ENCODE data around the gene STAB2.
"Not testable (repeated sequence)": the region's sequence is repeated elsewhere in the genome, so short reads cannot be mapped to it uniquely, and the experiment has no call there.

Gene STAB2

DNA sequence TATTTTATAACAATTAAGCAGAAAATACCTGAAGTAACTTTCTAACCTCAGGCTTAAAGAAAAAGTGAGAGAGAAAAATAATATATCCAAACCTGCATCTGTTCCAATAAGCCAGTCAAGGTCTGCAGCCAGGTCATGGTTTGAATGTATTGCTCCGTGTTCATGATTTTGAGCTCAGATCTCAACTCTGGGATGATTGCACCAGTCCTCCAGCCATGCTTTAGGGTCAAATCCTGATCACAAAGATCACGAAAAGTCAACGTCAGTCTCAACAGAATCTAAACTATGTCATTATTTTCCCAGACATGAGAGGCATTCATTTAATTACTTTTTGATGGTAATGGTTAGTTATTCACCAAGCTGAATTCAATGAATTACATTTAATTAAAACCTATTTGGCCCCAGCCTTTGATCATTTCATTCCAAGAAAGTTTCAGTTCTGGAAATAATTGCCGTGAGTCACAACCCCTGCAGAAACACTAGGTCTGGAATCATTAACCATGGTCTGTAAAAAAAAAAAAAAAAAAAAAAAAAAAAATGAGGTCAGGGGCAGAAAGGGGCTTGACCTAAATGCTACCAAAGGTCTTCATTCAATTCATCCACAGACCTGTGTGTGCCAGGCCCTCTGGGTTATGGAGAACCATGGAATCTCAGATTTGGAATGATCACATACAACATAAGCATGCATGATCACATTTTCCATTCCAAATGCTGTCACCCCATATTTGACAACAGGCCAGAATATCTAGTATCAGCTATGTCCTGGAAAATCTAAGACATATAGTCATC, 198.4 kb downstream of the STAB2 start:
- no peak for DNase-seq

DNA sequence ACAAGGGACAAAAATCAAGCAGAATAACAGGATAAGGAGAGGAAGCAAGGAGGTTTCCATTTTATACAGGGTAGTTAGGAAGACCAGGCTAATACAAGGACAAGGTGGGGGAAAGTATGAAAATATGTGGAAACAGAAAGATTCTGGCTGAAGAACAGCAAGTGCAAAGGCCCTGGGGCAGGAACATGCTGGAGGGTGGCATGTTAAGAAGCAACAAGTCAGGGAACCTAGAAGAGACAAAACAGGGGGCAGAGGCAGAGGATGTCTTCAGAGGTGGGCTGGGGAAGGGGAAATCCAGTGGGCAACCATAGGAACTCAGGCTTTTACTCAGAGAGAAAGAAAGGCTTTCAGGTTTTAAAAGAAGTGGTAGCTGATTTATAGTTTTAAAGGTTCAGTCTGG, 199.1 kb downstream of the STAB2 start:
- no peak for DNase-seq

GRCh38 chr12:103791350-103791920, 204.4 kb downstream of the STAB2 start:
- no peak for DNase-seq

GRCh38 chr12:103793046-103793445, 206.0 kb downstream of the STAB2 start:
- DNase-seq, result no peak

- DNase-seq, result no peak
Observed at GRCh38 chr12:103793512-103794045, 206.5 kb downstream of the STAB2 start.

- DNase-seq, result no peak
Observed at GRCh38 chr12:103794309-103795213, 207.5 kb downstream of the STAB2 start.

DNA sequence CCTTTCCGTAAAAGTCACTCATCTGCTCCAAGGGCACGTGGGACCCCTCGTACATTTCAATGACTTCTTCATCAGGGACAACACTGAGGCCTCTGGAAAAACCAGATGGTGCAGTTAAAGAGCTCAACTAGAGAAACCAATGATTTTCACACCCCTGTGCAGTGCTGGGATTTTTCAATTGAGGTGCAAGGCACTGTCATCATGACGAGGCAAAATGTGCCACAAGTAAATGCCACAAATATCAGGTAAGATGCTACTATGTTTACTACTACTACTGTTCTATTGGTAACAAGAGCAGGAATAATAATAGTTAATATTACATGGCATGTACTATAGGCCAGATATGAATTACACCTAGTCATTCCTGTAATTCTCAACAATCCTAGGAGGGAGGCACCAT, 211.5 kb downstream of the STAB2 start:
- no peak for DNase-seq

DNA sequence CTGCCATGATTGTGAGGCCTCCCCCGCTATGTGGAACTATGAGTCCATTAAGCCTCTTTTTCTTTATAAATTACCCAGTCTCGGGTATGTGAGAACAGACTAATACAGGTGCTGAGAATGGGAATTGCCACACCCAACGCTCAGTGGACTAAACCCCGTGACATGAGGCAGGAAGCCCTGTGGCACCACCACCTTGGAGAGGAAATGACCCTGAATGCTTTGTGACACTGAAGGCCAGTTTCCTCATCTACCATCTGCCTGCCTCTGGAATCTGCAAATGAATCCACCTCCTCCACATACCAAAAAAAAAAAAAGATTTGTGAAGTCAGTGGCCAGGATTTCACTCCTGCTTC, 212.4 kb downstream of the STAB2 start:
- DNase-seq, result no peak

DNA sequence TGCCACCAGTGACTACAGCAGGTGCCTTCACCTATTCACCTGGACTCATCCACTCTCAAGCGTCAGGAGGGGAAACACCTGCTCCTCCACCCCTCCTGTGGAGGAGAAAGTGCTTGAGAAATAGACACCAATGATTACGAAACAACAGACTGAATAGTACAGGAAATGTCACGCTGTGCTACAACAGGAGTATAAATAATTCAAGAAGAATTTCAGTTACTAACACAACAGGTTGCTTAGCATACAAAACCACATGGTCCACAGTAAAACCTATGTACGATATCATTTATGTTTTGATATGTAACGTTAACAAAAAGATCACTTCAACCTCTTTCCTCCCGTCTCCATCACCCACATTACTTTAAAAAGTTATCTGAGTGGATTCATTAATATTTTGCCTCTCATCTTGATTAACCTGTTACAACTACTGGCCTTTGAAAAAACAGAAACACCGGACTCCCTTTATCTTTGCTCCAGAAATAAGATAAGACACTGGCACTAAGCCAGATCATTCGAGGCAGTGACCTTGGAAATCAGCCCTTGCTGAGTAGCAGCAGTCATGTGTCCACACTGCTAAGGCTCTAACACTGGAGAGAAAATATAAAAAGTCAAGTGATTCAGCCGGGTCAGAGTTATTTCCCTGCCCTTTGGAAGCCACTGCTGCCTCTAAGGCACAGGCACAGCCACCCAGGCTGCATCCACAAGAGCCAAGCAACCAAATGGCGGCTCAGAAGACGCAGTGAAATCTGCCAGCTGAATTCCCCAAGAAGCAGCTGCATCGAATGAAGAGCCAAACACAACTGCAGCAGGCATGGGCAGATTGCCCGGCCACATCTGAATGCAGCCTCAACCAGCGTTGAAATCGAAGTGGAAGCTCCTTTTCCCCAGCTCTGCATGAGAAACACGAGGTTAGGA, 213.0 kb downstream of the STAB2 start:
- no peak for DNase-seq

- DNase-seq, result no peak
Observed at GRCh38 chr12:103801709-103802585, 214.9 kb downstream of the STAB2 start.

DNA sequence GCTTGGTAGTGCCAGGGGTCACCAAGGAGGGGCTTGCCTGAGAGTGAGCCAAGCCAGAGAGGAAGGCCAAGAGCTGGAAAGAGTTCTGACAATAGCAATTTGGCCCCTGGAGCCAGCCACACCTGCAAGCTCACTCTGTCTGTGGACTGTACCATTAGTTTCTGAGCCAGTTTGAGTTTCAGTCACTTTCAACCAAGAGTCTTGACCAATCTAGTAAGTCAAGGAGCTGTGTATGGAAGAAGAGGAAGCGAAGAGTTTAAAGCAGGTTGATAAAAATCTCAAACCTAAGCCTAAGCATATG, 215.5 kb downstream of the STAB2 start:
- DNase-seq, result no peak

GRCh38 chr12:103803847-103804246, 216.8 kb downstream of the STAB2 start:
- DNase-seq, result no peak

DNA sequence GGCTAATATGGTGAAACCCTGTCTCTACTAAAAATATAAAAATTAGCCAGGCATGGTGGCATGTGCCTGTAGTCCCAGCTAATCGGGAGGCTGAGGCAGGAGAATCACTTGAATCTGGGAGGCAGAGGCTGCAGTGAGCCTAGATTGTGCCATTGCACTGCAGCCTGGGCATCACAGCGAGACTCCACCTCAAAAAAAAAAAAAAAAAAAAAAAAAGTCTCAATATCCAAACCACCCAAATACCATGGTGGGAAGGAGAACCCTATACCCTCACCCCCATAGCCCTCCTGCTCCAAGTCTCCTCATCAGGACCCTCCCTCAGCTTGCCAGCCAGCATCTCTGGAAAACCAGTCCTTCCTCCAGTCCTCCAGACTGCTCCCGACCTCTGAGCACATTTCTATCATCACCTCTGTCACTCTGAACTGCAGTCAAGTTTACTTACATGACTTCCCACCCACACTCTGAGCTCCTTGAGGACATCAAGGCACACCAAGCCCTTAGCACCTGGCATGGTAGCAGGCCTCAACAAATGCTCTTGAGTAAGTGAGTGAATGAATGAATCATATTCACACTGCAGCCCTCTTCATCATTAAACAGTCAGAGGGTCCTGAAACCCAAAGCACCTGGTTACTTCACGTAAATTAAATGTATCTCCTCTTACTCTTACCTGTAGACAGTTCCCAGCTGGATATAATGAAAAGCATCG, 218.7 kb downstream of the STAB2 start:
- no peak for DNase-seq

GRCh38 chr12:103806803-103807202, 219.7 kb downstream of the STAB2 start:
- DNase-seq, result no peak

DNA sequence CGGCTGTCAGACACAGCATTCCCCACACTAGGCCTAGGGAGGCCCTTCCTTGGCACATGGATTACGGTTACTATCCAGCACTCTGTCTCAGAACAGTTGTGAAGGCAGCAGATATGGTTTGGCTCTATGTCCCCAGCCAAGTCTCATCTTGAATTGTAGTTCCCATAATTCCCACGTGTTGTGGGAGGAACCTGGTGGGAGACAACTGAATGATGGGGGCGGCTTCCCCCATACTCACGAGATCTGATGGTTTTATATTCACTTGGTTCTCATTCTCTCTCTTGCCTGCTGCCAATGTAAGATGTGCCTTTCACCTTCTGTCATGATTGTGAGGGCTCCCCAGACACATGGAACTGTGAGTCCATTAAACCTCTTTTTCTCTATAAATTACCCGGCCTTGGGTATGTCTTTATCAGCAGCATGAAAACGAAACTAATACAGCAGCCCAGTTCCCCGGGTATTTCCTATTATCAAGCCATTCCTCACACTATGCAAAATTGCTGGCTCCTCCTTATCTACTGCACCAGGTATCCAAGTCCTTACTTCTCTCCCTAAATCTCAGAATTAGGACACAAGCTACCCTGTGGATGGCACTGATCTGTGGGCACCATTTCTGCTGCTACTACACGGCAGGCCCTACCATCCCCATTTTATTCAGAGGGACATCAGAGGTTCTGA, 220.6 kb downstream of the STAB2 start:
- no peak for DNase-seq

DNA sequence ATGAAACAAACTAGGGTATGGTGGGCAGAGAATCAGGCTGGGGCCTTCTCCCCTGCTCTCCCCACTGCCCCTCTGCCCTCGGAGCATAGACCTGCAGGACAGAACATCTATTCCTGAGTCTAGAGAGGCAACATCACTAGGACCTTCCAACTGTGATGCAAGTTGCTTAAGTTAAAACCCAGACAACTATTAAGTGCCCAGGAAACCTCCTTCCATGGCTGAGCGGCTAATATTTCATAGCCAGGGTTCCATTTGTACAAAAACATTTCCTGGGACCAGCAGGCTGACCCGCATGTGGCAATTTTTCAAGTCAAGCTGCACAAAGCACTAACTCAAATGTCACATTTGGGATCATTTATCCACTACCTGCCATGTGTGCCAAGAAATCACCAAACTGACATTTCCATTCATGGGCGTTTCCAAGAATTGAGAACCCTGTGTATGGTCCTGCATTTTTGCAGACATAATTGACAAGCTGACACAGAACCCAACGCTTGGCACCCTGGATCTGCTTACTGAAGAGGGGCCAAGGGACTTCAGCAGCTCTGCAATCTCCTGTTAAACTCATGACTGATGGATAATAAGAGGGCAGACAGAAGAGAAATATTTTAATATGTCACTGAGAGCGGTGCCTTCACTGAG, 221.3 kb downstream of the STAB2 start:
- no peak for DNase-seq

- DNase-seq, result no peak
Observed at GRCh38 chr12:103809154-103809553, 222.1 kb downstream of the STAB2 start.

DNA sequence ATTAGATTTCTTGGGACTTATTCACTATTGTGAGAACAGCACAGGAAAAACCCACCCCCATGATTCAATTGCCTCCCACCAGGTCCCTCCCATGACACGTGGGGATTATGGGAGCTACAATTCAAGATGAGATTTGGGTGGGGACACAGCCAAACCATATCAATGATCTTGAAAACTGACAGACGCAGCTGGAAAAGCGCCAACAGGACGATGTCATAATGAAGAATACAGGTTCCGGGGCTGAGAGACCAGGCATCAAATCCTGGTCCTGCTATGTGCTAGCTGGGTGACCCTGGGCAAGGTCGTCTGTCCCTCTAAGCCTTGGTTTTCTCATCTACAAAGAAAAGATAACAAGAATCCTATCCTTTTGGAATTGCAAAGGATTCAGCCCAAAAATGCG, 222.6 kb downstream of the STAB2 start:
- not testable (repeated sequence) for DNase-seq

GRCh38 chr12:103810111-103810510, 223.0 kb downstream of the STAB2 start:
- no peak for DNase-seq

GRCh38 chr12:103811791-103812190, 224.7 kb downstream of the STAB2 start:
- DNase-seq, result no peak
